ENCODE results near the gene EFNB2. TPM values are rescaled to one million over a fixed set of nuclear protein-coding genes. Genes with fewer than 3 reads are reported as not detected.

Gene EFNB2
- total RNA-seq, 4 donors from 2014 or later: 4.6 to 32.6 (median 15.9) TPM

DNA sequence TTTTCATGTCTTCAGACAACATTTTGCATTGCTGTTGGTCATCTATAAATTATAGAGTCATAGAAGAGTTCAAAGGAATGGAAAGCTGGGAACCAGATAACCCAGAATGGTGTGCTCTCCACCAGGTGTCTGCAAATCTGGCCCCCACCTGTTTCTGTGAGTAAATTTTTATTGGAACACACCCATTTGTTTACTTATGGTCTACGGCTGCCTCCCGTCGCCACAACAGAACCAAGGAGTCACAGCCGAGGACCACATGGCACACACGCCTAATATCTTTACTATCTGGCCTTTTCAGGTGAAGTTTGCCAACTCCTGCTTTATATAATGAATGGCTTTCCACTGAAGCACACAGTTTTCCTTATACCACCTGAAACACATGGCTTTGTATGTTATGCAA lies 58.2 kb downstream of the EFNB2 start:
- no peak for TF ChIP-seq CTCF (IDR thresholded peaks at IDR 0.05; ENCODE audit: low read depth)

- no peak for TF ChIP-seq CTCF (IDR thresholded peaks at IDR 0.05; ENCODE audit: low read depth)
These were observed 59.6 kb downstream of the EFNB2 start for GRCh38 chr13:106475852-106476251.

DNA sequence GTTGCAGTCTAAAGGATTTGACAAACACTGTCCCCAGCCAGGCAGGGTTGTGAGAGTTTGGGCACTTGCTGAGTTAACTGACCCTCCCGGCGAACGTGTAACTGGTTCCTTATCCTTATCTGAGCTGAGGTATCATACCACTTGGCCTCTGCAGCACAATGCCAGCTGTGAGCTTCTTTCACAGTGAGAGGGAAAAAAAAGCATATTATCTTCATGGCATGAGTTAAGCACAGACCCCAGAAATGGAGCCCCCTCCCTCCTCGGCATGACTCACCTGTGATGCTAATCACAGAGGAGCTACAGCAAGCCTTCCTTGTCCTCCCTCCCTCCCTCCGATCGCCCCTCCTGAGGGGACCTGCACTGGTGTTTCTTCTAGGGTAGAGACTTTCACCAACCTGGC lies 60.5 kb downstream of the EFNB2 start:
- no peak for TF ChIP-seq CTCF (IDR thresholded peaks at IDR 0.05; ENCODE audit: low read depth)

DNA sequence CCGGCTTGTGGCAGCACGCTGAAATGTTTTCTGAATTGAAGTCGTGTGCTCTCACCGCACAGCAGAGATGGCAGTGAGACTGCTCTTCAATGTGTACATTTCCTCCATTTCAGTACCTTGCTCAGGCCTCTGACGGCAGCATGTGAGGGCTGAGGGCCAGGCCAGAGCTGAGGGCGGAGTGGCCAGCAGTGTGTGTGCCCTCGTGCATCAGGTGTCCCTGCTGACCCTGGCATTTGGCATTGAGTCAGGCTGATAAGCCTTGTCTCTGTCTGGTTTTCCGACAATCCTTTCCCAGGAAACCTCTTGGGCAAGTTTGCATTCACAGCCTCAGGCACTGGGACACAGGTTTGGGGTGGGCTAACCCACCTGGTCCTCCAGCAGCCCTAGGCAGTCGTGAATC lies 62.3 kb downstream of the EFNB2 start:
- TF ChIP-seq CTCF (IDR thresholded peaks at IDR 0.05; ENCODE audit: low read depth): no peak

DNA sequence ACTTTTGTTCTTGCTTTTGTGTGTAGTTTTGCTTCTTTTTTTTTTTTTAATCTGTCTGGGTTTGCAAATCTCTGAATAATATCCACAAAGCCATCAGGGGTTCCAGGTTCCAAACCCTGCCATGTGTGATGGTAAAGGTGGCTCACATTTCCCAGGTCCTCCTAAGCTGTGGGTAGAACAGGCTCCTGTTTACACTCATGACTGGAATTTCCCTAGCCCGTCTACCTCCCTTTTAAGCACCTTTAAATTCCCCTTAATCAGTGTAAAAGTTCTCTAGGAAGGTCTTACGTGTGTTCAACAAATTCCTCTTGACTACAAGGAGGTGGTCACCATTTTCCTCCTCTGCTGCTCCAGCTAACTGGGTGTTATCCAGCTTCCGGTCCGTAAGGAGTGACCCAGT lies 62.8 kb downstream of the EFNB2 start:
- no peak for TF ChIP-seq CTCF (IDR thresholded peaks at IDR 0.05; ENCODE audit: low read depth)

- TF ChIP-seq CTCF (IDR thresholded peaks at IDR 0.05; ENCODE audit: low read depth): no peak
These were observed 63.4 kb downstream of the EFNB2 start for GRCh38 chr13:106471957-106472543.

DNA sequence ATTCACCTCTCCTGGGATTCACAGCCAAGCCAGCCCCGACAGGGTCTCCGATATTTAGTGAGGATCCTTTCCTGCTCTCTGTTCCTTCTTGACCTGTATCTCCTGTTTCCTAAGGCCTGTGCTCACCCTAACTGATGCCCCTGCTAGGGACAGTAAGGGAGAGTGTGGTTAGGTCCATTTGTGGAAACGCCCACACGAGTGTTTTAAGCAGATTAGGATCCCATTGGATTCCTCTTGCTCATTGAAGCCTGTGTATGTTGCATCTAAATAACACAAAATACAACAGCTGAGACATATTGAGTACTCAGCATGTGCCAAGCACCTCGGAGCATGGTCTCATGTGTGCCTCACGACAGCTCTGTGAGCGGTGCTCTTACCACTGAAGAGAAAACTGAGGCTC lies 64.9 kb downstream of the EFNB2 start:
- TF ChIP-seq CTCF (IDR thresholded peaks at IDR 0.05; ENCODE audit: low read depth): no peak
